ENCODE measurements around the gene RBMS1.

The RBMS1 gene

GRCh38 chr2:160394153-160394552 is 99.5 kb downstream of the RBMS1 start:
- intact Hi-C loops (cut with DNase I; ENCODE audit: low total_unique reads), result no loop called here
- Histone ChIP-seq H3K27ac (no peak overlapping the region), H3K9me3 (no peaks in the 10 kb centered on the region), H3K27me3 (no peaks in the 10 kb centered on the region), H3K4me1 (peaks cover 0 to 75% (median 21%) of the 10 kb centered on the region in 4 donors), H3K36me3 (no peaks in the 10 kb centered on the region), H3K4me3 (no peak overlapping the region)
- DNase-seq, result no peak
- TF ChIP-seq, protein P1, sequence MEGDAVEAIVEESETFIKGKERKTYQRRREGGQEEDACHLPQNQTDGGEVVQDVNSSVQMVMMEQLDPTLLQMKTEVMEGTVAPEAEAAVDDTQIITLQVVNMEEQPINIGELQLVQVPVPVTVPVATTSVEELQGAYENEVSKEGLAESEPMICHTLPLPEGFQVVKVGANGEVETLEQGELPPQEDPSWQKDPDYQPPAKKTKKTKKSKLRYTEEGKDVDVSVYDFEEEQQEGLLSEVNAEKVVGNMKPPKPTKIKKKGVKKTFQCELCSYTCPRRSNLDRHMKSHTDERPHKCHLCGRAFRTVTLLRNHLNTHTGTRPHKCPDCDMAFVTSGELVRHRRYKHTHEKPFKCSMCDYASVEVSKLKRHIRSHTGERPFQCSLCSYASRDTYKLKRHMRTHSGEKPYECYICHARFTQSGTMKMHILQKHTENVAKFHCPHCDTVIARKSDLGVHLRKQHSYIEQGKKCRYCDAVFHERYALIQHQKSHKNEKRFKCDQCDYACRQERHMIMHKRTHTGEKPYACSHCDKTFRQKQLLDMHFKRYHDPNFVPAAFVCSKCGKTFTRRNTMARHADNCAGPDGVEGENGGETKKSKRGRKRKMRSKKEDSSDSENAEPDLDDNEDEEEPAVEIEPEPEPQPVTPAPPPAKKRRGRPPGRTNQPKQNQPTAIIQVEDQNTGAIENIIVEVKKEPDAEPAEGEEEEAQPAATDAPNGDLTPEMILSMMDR (IDR thresholded peaks at IDR 0.05), result no peak

DNA sequence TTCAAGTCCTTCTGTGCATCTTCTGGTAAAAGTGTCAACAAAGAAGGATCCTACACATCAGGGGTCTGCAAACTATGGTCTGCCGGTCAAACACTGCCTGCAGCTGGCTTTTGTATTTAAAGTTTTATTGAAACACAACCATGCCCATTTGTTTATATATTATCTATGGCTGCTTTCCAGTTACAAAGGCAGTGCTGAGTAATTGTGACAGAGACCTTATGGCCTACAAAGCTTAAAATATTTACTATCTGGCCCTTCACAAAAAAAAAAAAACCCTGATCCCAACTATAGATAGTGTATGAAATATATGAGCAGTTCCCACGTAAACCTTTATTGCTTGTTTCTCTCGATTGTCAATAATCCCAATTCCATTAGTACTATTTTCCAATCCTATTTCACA is 101.4 kb downstream of the RBMS1 start:
- intact Hi-C loops (cut with DNase I; ENCODE audit: low total_unique reads), result no loop called here
- Histone ChIP-seq H3K4me1 (peaks cover 3 to 77% (median 29%) of the 10 kb centered on the region in 4 donors), H3K27me3 (no peaks in the 10 kb centered on the region), H3K36me3 (no peaks in the 10 kb centered on the region), H3K4me3 (no peak overlapping the region), H3K9me3 (no peaks in the 10 kb centered on the region), H3K27ac (no peak overlapping the region)
- DNase-seq, result no peak
- TF ChIP-seq, protein P1 (IDR thresholded peaks at IDR 0.05), result no peak

DNA sequence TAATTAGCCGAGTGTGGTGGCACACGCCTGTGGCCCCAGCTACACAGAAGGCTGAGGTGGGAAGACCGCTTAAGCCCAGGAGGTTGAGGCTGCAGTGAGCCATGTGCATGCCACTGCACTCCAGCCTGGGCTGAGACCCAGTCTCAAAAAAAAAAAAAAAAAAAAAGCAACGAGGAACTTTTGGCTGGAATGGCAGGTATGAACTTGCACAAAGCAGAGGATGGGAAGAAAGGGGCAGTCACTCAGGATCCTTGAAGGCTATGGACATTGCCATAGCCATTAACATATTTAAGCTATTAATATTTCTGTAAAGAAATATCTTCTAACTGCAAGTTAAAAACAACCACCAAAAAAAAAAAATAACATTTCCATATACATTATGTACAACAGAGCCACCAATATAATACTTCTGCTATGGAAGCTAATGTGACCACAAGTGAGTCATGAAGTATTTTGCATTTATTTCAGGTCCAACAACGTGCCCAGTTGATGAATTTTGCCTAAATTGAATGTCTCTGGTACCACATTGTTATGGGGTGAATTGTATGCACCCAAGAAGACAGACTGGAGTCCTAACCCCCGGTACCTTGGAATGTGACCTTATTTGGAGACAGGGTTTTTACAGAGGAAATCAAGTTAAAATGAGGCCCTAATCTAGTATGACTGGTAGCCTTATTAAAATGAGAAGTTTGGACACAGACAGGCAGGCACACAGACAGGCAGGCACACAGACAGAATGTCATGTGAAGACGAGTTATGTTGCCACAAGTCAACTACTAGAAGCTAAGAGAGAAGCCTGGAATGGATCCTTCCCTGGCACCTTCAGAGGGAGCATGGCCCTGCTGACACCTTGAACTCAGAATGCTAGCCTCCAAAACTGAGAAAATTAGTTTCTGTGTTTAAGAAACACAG is 102.8 kb downstream of the RBMS1 start:
- peaks cover 3 to 80% (median 38%) of the 10 kb centered on the region in 4 donors for H3K4me1 ChIP-seq
- DNase-seq, result no peak
- TF ChIP-seq, protein P1 (IDR thresholded peaks at IDR 0.05), result no peak
- peak overlapping the region; percentile 18 to 56 for H3K27ac ChIP-seq
- intact Hi-C loops (cut with DNase I; ENCODE audit: low total_unique reads), result no loop called here
- H3K27me3 ChIP-seq, result no peaks in the 10 kb centered on the region
- H3K36me3 ChIP-seq, result no peaks in the 10 kb centered on the region
- H3K9me3 ChIP-seq, result no peaks in the 10 kb centered on the region
- no peak overlapping the region for H3K4me3 ChIP-seq

- Histone ChIP-seq H3K27me3 (no peaks in the 10 kb centered on the region), H3K4me1 (peaks cover 3 to 79% (median 38%) of the 10 kb centered on the region in 4 donors), H3K9me3 (no peaks in the 10 kb centered on the region), H3K4me3 (no peak overlapping the region), H3K36me3 (no peaks in the 10 kb centered on the region), H3K27ac (peak overlapping the region in 1 of 2 donors; percentile 56)
- no peak for DNase-seq
- intact Hi-C loops (cut with DNase I; ENCODE audit: low total_unique reads), result no loop called here
- TF ChIP-seq, protein P1 (IDR thresholded peaks at IDR 0.05), result no peak
Measured at GRCh38 chr2:160389875-160390274, 103.7 kb downstream of the RBMS1 start.

GRCh38 chr2:160388464-160389263 is 104.9 kb downstream of the RBMS1 start:
- Histone ChIP-seq H3K27ac (peak overlapping the region; percentile 72 to 78), H3K4me3 (peak overlapping the region in 1 of 2 donors; percentile 15), H3K27me3 (no peaks in the 10 kb centered on the region), H3K4me1 (peaks cover 3 to 76% (median 38%) of the 10 kb centered on the region in 4 donors), H3K36me3 (no peaks in the 10 kb centered on the region), H3K9me3 (no peaks in the 10 kb centered on the region)
- TF ChIP-seq, protein P1 (IDR thresholded peaks at IDR 0.05), result no peak
- intact Hi-C loops (cut with DNase I; ENCODE audit: low total_unique reads), result no loop called here
- DNase-seq, result peak in 1 of 2 donors; percentile 67

Data from tibial artery (tissue), 4 donors.